ENCODE measurements around the gene HSPA14. TPM values are rescaled to one million over a fixed set of nuclear protein-coding genes. Genes with fewer than 3 reads are reported as not detected.

Gene HSPA14
- total and polyA plus RNA-seq, 4 donors: 5.3 to 9.0 (median 8.5) TPM

- Histone ChIP-seq H3K9me3 (ENCODE audit: control insufficient read depth in 4 of 4, low read length in 3 of 4) (no peaks in the 10 kb centered on the region), H3K27me3 (ENCODE audit: control insufficient read depth in 4 of 4, insufficient read depth in 4 of 4, low read length in 3 of 4) (no peaks in the 10 kb centered on the region), H3K36me3 (ENCODE audit: control insufficient read depth in 4 of 4, insufficient read depth in 3 of 4, low read depth in 1 of 4, low read length in 3 of 4) (no peaks in the 10 kb centered on the region), H3K27ac (ENCODE audit: low read depth in 1 of 2, low read length in 2 of 2) (no peak overlapping the region), H3K4me1 (ENCODE audit: control insufficient read depth in 4 of 4, insufficient read depth in 4 of 4, low read length in 3 of 4) (no peaks in the 10 kb centered on the region), H3K9ac (ENCODE audit: low read depth in 1 of 2, low read length in 2 of 2) (no peak overlapping the region), H3K4me3 (ENCODE audit: low read depth in 1 of 3, low read length in 3 of 3) (no peak overlapping the region)
- TF ChIP-seq TAF1 (conservative IDR thresholded peaks at IDR 0.05) (no peak), RAD21 (IDR thresholded peaks at IDR 0.05) (peak in 1 of 2 donors; percentile 12), CTCF (IDR thresholded peaks at IDR 0.05; ENCODE audit: low read depth, low read length, missing input control) (peak; percentile 19), REST (IDR thresholded peaks at IDR 0.05) (no peak), HNF4G (IDR thresholded peaks at IDR 0.05) (no peak)
- DNase-seq (ENCODE audit: low spot score): no peak
- WGBS: 86% methylated on average over 2 of the region's 2 CpGs
These were observed 51.2 kb downstream of the HSPA14 start for GRCh38 chr10:14889318-14889717.

GRCh38 chr10:14891151-14891550 is 53.0 kb downstream of the HSPA14 start:
- WGBS: 97% methylated on average over 1 of the region's 1 CpG
- Histone ChIP-seq H3K4me1 (ENCODE audit: control insufficient read depth in 4 of 4, insufficient read depth in 4 of 4, low read length in 3 of 4) (no peaks in the 10 kb centered on the region), H3K9ac (ENCODE audit: low read depth in 1 of 2, low read length in 2 of 2) (no peak overlapping the region)

More at GRCh38 chr10:14891151-14891550, 53.0 kb downstream of the HSPA14 start:
- no peak for DNase-seq (ENCODE audit: low spot score)
- TF ChIP-seq HNF4G (IDR thresholded peaks at IDR 0.05) (no peak), TAF1 (conservative IDR thresholded peaks at IDR 0.05) (no peak), CTCF (IDR thresholded peaks at IDR 0.05; ENCODE audit: low read depth, low read length, missing input control) (no peak), JUND (IDR thresholded peaks at IDR 0.05) (no peak), RAD21 (IDR thresholded peaks at IDR 0.05) (no peak), MAX (IDR thresholded peaks at IDR 0.05) (no peak), SP1 (IDR thresholded peaks at IDR 0.05) (peak; percentile 19), EGR1 (IDR thresholded peaks at IDR 0.05; ENCODE audit: low read depth in 2 of 2) (no peak), GABPA (IDR thresholded peaks at IDR 0.05 in 1 of 2, conservative IDR thresholded peaks at IDR 0.05 in 1 of 2) (no peak), ATF3 (IDR thresholded peaks at IDR 0.05) (no peak), YY1 (IDR thresholded peaks at IDR 0.05) (peak; percentile 63), HNF4A (conservative IDR thresholded peaks at IDR 0.05) (peak; percentile 69 to 71), NR2F2 (IDR thresholded peaks at IDR 0.05) (no peak), FOXA2 (IDR thresholded peaks at IDR 0.05) (no peak), ZBTB33 (IDR thresholded peaks at IDR 0.05) (no peak), RXRA (IDR thresholded peaks at IDR 0.05) (no peak), FOXA1 (IDR thresholded peaks at IDR 0.05) (no peak), REST (IDR thresholded peaks at IDR 0.05) (no peak)
- Histone ChIP-seq H3K27ac (ENCODE audit: low read depth in 1 of 2, low read length in 2 of 2) (no peak overlapping the region), H3K9me3 (ENCODE audit: control insufficient read depth in 4 of 4, low read length in 3 of 4) (no peaks in the 10 kb centered on the region), H3K36me3 (ENCODE audit: control insufficient read depth in 4 of 4, insufficient read depth in 3 of 4, low read depth in 1 of 4, low read length in 3 of 4) (no peaks in the 10 kb centered on the region), H3K4me3 (ENCODE audit: low read depth in 1 of 3, low read length in 3 of 3) (no peak overlapping the region), H3K27me3 (ENCODE audit: control insufficient read depth in 4 of 4, insufficient read depth in 4 of 4, low read length in 3 of 4) (no peaks in the 10 kb centered on the region)
